HG02840 (cell line): ENCODE data around the gene IGFN1.

ENCODE experiments used
- ATAC-seq: cut with Tn5 transposase; IDR thresholded peaks from one replicate; pipeline ENCODE4 v1.9.1; 2021; ENCODE audit warnings: mild to moderate bottlenecking, moderate library complexity, moderate number of reproducible peaks; ENCODE audit not compliant: unreplicated experiment, low FRiP score

The IGFN1 gene

DNA sequence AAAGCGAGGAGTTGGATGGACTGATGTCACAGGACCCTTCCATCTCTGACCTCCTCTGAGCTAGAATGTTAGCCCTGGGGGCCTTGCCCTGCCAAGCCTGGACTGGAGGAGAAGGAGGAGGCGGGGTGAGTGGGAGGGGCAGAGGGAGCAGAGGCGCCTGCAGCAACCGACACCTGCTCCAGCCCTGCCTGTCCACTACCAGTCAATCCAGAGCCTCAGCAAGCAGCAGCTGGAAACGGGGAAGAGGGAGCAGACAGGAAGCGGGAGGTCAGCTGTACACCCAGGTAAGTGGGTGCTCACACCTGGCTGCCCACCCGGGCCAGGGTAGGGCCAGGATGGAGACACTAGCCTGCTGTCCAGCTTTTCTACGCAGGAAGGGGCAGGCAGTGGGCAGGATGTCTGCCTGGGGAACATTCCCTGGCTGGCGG is at the start of gene IGFN1:
IGFN1 (plus strand) TSS at position 201 of the 428 bp plus-strand sequence. CDS start 2,470 bp downstream, outside the sequence.
- no peak for ATAC-seq

GRCh38 chr1:201140941-201141260 is 49.7 kb upstream of the IGFN1 start:
- ATAC-seq, result no peak

DNA sequence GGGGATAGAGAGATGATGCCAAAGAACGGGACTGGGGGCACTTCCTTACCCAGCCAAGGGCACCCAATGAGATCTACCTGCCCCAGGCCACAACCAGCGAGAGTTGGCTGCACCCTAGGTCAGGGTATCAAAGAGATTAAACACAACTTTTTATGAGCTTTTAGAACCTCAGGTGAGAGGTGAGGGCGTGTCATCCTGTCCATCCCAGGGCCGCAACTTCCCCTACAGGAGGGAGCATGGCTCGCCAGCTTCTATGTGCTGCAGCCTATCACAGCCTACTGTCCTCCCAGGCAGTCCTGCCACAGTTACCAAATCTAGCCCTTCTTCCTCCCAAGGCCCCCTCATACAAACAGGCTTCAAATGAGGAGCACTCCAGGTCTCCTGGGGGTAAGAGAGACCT is 49.2 kb upstream of the IGFN1 start:
- no peak for ATAC-seq

- ATAC-seq, result no peak
Observed at GRCh38 chr1:201142011-201142848, 48.4 kb upstream of the IGFN1 start.

DNA sequence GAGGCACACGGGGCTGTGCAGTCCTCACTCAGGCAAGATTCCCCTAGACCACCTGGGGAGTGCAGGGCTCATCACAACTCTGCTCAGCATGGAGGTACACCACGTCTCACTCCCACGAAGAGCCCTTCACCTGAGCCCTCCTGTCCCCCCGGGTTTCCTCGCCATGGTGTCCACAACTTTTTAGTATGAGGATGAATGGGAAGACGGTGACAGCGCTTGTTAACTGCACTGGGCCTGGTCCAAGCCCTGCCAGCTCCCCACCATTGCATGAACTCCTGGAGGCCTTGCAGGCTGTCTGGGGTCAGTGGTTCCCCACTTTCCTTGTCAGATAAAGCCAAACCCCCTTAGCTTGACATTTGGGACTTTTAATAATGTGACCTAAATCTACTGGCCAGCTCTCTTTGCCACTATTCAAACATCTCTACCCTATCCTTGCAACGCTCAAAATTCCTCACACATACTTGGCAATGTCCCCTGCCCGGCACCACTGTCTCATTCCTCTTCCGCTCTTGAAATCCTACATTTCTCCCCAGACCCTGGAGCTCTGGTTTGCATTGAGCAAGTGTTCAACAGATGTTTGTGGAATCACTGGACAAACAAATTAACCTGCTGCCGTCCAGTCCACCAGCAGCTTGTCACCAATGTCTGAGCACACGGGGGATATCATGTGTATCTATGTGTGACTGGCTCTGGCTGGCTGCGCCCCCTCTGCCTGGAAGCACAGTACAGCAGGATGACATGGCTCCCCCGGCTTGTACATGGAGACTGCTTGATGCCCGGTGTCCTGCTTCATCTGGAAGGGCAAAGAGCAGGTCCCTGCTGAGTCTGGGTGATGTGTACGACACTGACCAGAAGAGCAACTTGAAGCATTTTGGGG is 47.5 kb upstream of the IGFN1 start:
- ATAC-seq, result no peak

DNA sequence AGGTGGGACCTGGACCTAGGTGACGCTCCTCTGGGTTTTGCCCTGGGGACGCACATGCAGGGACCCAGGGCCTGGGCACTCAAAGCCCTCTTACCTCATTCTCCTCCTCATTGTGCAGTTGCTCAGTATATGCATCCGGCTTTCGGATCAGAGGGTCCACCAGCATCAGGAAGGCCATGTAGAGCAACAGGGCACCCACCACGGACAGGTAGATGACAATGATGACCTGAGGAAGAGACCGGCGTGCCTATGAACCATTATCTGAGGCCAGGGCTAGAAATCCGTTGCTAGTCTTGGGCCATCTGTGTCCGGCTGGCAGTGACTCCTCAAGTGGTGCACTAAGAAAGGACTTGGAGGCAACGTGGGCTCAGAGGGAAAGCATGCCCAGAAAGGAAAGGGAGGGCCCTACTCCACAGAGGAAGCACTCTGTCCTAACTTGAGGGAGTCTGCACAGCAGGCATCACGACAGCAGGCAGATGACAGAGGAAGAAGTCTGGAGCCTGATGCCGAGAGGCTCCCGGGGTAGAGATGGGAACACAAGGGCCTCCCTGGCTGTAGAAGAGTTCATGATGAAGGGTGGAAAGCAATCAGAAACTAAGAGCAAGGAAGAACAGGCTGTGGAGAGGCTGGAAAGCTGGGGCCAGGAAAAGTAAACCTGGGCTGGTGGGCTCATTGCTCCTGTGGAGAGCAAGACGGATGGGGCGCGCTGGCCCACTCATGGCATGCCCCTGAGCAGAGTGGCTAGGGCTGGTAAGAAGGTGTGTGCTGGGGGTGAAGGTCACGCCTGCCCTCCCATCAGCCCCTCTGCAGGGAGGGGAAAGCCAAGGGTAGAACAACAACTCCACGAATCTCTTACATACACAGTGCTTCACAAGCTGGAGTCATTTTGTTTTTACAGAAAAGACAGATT is 46.6 kb upstream of the IGFN1 start:
- no peak for ATAC-seq

- no peak for ATAC-seq
Observed at GRCh38 chr1:201144701-201145100, 45.9 kb upstream of the IGFN1 start.

GRCh38 chr1:201145132-201145531 is 45.5 kb upstream of the IGFN1 start:
- no peak for ATAC-seq

GRCh38 chr1:201145816-201146215 is 44.8 kb upstream of the IGFN1 start:
- ATAC-seq, result no peak

- ATAC-seq, result no peak
Observed at GRCh38 chr1:201146626-201147390, 43.8 kb upstream of the IGFN1 start.

- ATAC-seq, result no peak
Observed at GRCh38 chr1:201147396-201148015, 43.1 kb upstream of the IGFN1 start.

- ATAC-seq, result no peak
Observed at GRCh38 chr1:201149400-201149799, 41.2 kb upstream of the IGFN1 start.

DNA sequence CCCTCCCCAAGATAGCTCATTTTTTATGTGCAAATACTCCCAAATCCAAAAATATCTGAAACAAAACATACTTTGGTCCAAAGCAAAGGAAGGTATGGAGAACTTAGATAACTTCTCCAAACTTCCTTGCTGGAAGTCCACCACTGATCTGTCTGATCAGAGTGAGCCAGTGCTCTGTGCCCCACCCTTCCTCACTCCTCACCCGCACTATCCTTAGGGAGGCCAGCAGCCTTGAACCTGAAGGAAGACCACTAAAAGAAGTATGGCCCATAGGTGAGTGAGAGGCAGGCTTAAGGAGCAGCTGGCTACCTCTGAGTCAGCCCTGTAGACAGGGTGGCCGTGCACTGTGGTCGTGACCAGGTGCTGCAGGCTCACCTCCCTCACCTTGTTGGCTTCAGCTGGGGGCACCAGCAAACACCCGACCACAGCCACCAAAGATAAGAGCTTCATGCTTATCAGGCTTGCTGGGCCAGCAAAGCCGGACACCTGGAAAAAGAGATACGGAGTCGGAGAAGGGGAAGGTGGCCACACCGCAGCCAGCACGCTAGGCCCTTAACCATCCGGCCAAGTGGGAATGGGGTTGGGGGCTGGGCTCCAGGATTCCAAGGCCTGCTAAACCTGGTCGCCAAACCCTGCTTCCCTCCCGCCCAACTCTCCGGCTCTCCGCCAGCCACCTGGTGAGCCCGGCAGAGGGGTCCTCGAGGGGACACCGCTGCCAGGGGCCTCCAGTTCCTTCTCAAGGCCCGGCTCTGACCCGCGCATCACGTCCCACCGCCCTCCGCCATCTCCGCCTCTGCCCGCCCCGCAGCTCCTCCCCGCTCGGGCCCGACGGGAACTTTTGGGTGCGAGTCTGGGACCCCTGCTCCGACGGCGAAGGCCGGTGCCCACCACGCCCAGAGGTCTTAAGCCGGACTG is 36.9 kb upstream of the IGFN1 start:
- ATAC-seq, result peak; percentile 70

- peak; percentile 97 for ATAC-seq
Observed at GRCh38 chr1:201154389-201155165, 36.0 kb upstream of the IGFN1 start, which contains the start of gene TMEM9. TMEM9 (minus strand) TSS chr1:201154474; CDS start chr1:201153923, 551 bp downstream.

- no peak for ATAC-seq
Observed at GRCh38 chr1:201155354-201155753, 35.3 kb upstream of the IGFN1 start.

- ATAC-seq, result no peak
Observed at GRCh38 chr1:201156346-201156745, 34.3 kb upstream of the IGFN1 start.

- no peak for ATAC-seq
Observed at GRCh38 chr1:201156819-201157218, 33.8 kb upstream of the IGFN1 start.
